HG03342 (cell line): ENCODE data around the gene C9orf152.
A peak's percentile ranks its signal among the peaks of the same experiment; 100 is the strongest.
"Not testable (repeated sequence)": the region's sequence is repeated elsewhere in the genome, so short reads cannot be mapped to it uniquely, and the experiment has no call there.

ENCODE experiments used
- ATAC-seq: cut with Tn5 transposase; IDR thresholded peaks from one replicate; pipeline ENCODE4 v1.9.1; 2021; ENCODE audit warnings: mild to moderate bottlenecking, moderate library complexity; ENCODE audit not compliant: unreplicated experiment

C9orf152 gene, protein sequence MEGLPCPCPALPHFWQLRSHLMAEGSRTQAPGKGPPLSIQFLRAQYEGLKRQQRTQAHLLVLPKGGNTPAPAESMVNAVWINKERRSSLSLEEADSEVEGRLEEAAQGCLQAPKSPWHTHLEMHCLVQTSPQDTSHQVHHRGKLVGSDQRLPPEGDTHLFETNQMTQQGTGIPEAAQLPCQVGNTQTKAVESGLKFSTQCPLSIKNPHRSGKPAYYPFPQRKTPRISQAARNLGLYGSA

DNA sequence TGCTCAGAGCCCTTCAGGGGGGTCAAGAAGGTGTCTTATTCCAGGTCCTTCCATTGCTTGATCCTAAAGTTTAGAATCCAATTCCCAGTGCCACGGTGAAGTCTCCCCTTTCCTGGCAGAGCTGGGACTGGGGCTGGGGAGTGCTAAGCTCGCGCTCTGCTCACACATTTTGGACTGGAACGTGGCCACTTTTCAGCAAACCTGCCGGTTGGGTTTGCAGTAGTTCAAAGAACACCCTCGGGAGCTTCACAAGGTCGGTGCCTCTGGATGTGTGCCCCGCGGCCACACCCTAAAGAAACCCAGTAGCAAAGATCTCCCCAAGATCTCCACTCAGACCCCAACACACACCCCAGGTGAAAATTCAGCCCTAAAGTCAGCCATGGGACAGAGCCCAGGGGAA, at the start of gene C9orf152:
Gene C9orf152 (minus strand): TSS at position 129 of the 400 bp plus-strand sequence. CDS start 580 bp downstream, outside the sequence.
- no peak for ATAC-seq

DNA sequence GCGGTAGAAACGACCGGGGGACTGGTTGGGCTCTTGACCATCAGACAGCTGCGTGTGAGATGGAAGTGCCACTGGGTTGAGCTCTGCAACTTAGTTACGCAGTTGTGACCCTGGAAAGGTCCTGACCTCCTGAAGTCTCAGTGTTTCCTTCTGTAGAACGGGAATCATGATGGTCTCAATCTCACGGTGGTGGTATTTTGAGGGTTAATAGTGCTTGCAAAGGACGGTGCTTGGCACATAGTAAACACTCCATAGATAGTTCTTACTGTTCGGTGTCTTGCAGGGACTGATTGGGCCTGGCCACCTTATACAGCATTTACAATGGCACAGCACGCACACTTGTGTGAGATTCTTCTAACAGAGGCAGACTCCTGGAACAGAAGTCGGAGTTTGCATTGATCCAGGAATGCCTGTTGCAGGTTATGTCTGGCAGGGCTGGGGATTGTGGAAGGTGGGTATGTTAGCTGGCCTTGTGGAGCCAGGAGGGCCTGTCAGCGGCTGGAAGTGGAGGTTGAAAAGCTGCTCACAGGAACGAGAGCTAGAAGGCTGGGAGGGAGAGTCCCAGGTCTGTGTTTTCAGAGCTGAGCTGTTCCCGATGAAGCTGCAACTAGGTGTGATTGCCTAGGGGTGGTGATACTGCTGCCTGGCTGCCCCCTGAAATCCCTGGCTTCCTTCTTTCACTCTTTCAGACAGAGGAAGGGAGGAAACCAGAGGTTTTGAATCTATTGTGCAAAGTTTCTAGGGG, 49.3 kb upstream of the C9orf152 start:
- peak; percentile 1 for ATAC-seq

DNA sequence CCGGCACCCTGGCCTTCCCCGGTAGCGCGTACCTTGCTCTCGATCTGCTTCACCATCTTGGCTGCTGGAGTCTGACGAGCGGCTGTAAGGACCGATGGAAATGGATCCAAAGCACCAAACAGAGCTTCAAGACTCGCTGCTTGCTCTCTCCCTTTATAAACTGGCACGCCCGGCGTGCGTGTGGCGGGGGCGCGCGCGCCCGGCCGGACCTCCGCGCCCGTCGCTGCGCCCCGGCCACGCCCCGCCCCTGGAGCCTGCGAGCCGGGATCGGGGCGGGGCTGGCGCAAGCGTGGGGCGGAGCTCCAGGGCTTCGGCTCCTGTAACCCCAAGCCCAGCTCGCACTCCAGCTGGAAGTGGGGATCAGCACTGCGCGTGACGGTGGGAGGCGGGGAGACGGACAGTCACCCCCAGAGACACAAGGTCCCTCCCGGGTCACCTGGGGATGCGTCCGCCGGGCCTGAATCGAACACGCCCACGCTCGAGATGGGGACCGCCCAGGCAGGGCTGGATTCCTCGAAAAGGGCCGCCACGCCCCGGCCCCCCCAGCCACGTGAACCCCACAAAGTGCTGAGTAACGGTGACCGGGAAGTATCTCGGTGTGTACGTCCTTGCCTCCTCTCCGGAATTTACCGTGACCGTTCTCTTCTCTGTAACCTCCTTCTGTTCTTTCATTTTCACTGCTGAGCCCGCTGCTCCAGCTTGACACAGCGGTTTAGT, 48.6 kb upstream of the C9orf152 start, which contains the start of gene TXN:
Gene TXN (minus strand): TSS at position 128 of the 717 bp plus-strand sequence. CDS start 72 bp downstream, at position 56.
- ATAC-seq: peak; percentile 68

DNA sequence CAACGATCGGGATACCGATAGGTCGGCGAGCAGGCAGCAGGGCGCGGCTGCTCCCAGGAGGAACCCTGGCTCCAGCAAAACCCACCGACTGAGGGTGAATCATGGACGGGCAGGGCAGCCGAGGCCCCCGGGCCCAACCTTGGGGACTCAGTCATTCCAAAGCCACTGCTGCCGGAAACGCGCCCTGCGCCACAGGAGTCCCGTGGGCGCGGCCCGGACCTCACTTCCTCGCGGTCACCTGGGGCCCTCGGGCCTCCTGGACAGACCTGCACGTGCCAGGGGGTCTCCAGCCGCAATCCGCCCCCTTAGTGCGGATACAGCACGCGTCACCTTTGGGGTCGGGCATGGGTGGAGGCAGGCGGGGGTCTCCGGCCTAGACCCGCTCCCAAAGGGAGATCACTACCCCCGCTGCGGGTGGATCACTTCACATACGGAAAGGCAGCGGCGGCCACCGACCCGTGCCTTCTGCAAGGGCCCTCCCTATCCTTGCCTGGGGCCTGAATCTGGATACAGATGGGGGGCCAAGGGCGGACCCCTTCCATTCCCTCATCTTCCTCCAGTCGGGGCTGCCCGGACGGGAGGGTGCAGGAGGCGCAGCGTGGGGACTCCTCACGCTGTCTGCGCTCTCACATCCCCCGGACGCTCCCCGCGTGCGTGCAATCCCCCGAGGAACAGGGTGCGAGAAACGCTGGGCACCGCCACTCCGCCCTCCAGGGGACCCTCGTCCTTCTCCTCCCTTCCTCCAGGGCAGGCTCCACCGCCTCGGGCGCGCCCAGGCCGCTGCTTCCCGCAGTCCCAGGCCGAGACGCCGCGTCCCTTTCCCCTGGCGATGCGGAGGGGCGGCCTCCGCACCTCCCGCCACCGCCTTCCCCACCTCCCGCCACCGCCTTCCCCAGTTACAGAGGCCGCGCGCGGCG, 47.8 kb upstream of the C9orf152 start:
- ATAC-seq: peak; percentile 15

DNA sequence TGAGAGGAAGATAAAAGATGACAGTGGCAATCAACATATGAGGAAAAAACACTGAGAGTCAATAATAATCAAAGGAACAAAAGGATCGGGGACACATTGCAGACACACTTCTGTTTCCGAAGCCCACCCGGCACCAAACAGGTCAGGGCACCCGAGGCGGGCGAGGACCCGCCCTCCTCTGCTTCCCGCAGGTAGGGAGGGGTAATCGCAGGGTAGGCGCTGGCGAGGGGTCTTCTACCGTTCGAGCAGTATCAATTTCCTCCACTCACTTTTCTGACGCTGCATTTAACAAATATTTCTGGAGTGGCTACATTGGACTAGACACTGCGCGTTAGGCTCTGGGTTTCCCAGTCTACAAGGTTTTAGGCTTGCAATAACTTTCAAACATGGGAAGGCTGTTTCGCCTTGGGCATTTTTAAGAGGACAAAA, 47.1 kb upstream of the C9orf152 start:
- ATAC-seq: no peak

DNA sequence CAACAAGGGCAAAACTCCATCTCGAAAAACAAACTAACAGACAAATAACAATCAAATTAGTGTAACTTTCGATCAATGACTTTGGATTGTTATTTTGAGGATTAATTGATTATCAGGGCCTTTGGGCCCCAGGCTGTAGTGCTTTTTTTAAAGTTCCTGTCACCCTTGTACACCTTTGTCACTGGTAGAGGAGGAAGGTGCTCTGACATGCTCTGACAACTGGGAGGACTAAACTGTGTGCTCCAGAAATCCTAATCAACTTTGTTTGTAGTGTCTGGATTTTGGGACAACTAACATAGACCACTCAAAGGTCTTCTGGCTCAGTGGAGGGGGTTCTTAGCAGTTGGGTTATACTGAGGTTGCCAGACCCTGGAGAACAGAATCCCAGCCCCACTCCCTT, 46.5 kb upstream of the C9orf152 start:
- ATAC-seq: no peak

DNA sequence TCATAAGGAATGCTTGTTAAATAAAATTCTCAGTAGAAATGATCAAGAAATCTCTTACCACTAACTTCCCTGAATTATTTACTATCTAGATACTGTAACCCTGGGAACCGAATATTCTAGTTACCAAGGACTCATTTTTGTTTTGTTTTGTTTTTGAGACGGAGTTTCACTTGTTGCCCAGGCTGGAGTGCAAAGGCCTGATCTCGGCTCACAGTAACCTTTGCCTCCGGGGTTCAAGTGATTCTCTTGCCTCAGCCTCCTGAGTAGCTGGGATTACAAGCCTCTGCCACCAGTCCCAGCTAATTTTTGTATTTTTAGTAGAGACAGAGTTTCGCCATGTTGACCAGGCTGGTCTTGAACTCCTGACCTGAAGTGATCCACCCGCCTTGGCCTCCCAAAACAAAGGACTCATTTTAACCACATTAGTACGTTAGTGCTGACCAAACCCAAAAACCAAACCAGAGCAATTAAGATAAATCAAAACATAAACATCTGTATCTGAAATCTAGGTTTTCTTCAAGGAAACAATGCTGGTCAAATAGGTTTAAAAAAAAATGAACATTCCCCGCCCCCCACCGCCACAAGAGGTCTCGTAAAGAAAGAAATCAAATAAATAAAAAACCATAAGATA, 44.7 kb upstream of the C9orf152 start:
- ATAC-seq: no peak

DNA sequence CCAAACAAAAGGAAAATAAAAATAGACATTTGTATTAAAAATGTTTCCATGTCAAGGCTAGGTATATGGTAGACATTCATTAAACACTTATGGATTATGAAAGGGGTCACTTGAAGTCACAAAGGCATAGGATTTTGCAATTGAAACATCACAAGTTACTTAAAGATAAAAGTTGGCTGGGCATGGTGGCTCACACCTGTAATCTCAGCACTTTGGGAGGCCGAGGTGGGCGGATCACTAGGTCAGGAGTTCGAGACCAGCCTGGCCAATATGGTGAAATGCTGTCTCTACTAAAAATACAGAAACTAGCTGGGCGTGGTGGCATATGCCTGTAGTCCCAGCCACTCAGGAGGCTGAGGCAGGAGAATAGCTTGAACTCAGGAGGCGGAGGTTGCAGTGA, 43.8 kb upstream of the C9orf152 start:
- ATAC-seq: not testable (repeated sequence)

DNA sequence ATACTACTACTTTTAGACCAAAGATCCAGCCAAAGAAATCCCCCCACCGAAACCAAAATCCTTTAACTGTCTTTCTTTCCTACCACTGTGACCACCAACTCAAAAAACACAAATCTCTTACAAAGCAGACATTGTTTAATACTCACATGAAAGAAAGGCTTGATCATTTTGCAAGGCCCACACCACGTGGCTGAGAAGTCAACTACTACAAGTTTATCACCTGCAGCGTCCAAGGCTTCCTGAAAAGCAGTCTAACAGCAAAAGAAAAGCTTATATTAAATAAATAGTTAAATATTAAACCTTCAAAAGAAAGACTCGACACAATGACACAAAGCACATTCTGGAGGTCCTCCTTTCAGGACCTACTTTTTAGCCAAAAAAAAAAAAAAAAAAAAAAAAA, 43.3 kb upstream of the C9orf152 start:
- no peak for ATAC-seq

DNA sequence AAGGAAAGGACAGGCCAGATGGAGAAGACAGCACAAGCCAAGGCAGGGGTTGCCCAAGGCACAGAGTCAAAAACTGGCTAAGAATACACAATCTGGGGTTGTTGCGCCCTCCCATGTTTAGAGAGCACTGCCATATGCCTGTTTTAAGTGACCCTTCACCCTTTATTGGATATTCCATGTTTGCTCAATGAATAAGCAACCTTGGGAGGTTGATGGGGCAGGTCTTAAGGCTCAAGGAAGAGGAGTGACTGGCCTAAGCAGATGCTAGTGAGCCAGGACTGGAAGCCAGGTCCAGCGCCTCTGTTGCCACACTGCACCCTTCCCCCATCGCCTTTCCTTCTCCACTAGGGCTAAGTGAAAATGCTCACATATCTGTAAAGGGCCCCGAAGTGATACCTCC, 41.6 kb upstream of the C9orf152 start:
- no peak for ATAC-seq

DNA sequence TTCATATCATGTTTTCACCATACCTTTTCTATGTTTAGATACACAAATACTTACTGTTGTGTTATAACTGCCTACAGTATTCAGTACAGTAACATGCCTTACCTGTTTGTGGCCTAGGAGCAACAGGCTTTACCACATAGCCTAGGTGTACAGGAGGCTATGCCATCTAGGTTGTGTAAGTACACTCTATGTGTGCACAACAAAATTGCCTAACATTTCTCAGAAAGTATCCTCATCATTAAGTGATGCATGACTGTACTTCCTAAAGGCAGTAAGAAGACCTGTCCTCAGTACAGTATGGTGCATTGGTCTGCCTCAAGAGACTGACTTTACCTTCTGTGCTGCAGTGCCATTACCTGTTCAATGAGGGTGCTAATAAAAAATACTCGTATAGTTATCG, 40.4 kb upstream of the C9orf152 start:
- ATAC-seq: no peak

DNA sequence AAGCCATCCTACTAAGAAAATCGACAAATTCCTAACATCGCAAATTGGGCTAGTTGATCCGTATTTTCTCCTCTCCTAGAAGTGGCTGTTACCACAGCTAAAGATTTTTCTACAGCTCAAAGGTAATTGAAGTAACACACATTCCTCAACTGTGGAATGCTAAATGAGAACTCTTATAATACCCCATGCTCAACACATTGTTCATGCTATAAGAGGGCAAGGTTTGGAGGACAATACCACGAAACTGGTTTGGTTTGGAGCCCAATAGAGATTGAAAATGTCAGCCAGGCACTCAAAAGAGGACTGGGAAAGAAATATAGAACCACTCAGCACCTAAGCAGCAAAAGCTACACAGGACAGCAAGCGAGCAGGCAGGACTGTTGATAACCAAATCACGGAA, 38.3 kb upstream of the C9orf152 start:
- ATAC-seq: no peak

DNA sequence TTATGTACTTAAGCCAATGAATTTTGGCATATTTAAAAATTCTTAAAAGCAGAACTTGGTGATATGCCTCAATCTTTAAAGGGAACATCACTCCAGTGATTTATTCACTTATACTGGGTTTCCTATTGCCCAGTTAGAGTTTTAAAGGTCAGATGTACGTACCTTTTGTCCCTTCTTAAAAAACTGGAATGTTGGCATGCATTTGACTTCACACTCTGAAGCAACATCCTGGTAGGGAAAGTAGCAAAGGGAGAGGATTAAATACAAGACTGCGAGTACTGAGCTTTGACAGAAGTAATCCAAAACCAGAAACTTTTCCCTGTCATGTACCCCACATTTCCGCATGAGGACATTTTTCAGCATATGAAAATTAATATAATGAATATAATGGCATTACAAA, 36.7 kb upstream of the C9orf152 start:
- ATAC-seq: no peak

DNA sequence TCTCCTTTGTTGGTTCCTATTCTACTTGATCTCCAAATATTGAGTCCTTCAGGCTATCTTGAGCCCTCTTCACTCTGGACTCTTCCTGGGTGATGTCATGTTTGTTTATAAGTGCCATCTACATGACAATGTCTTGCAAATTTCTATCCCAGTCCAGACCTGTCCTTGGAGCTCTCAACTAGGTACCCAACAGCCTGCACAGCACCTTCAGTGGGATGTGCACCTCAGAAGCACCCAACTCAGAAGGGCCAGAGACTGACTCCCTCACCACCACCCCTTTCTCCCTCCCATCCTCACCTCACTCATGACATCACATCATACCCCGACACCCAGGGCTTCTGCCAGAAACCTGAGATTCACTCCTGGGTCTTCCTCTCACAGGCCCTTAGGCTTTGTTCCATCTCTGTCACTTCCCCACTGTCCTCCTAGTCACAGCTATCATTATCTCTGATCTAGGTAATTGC, 33.9 kb upstream of the C9orf152 start:
- no peak for ATAC-seq

DNA sequence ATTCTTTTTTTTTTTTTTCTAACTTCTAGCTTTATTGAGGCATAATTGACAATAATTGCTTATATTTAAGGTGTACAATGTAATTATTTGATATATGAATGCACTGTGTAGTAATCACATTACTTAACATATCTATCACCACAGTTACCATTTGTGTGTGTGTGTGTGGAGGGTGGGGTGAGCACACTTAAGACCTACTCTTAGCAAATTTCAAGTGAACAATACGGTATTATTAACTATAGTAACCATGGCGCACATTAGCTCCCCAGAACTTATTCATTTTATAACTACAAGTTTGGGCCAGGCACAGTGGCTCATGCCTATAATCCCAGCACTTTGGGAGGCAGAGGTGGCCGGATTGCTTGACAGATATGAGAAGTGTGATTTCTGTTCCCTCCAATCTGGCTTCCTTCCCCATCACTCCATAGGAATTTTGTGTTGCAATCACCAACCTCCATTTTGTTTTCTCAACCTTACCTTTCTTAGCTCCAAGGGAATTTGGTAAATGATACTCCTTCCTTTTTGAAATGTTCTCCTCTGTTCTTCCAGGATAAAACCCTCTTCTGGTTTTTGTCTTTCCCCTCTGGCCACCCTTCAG, 33.4 kb upstream of the C9orf152 start:
- ATAC-seq: no peak

DNA sequence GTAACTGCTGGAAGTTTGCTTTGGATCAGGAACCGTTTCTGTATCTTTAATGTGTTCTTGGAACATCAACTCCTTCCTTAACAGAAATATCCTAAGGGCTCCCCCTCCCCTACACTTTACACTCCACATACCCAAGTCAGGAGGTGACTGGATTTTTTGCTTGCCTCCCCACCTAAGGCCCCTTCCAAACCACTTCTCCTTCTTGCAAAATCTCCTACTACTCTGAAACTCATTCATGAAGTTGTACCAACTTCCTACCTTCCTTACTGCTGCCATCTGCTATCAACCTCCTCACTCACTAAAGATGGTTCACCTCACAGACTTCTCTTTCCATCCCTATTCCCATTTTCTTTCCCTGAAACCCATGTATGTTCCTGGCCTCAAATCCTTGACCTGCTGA, 32.2 kb upstream of the C9orf152 start:
- ATAC-seq: no peak

DNA sequence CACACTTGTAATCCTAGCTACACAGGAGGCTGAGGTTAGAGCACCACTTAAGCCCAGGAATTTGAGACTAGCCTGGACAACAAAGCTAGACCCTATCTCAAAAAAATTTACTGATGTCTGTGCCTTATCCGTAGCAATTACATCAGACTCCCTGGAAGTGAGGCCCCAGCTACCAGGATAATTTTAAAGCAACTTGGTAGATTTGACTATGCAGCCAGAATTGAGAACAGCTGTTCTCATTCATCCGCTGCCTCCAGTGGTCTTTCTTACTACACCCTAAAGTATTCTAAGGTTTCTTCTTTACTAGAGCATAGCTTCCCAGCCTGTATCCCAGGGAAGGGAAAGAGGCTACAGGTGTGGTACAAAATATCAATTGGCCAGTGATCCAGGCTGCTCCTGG, 20.4 kb upstream of the C9orf152 start:
- no peak for ATAC-seq

DNA sequence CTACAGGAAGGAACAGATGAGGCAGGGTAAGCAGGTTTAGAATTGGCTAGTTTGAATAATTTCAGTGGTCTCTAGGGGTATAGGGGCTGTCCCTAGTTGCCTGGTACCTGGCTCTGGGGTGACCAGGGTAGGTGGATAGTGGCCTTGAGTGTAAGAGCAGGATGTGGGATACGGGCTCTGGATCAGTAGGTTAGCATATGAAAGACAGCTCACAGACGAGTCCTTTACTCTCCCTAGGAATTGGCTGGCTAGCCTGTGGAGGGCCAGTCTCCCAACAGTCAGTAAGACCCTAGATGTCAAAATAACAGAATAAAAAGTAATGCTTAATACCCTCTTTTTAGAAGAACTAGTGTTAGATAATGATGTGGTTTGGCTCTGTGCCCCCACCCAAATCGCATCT, 16.6 kb upstream of the C9orf152 start:
- no peak for ATAC-seq

DNA sequence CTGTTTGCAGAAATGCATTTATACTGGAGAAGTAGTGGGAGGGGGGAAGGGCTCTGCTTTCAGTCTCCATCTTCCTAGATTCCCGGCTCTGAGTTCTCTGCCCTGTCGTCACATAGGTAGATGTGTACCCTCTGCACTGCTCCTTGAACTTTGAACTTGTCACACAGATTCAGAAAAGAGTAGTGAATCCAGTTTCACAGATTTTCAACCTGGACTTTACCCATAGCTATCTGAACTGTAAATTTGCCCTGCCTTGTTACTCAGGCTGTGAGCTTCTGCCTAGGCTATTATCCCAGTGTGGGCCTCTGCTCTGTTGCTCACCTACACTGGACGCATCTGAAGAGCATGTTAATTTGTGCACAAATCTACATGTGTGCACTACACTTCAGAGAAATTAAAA, 12.8 kb upstream of the C9orf152 start:
- ATAC-seq: no peak

DNA sequence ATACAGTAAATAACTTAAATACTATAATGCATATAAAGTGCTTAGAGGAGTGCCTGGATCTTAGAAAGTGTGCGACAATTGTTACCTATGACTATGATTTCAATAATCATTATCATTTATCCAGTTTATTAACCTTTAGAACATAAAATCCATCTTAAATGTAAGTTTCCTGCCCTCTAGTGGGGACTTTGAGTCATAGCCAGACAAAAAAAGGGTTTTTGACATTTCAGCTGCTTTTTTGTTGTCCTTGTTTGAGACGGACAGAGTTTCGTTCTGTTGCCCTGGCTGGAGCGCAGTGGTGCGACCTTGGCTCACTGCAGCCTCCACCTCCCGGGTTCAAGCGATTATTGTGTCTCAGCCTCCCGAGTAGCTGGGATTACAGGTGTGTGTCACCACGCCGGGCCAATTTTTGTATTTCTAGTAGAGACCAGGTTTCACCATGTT, 9.7 kb upstream of the C9orf152 start:
- ATAC-seq: no peak
